Measurements from ENCODE around the gene PCDHB5.
"Not testable (repeated sequence)": the region's sequence is repeated elsewhere in the genome, so short reads cannot be mapped to it uniquely, and the experiment has no call there.

- not testable (repeated sequence) for TF ChIP-seq PPARD (CRISPR knock-in tag; IDR thresholded peaks at IDR 0.05); CTCF (IDR thresholded peaks at IDR 0.05 in 2 of 3, conservative IDR thresholded peaks at IDR 0.05 in 1 of 3; ENCODE audit: insufficient read depth in 2 of 3, low read depth in 1 of 3, low read length in 3 of 3); RB1 (IDR thresholded peaks at IDR 0.05; ENCODE audit: low read depth)
Measured at GRCh38 chr5:141184117-141184855, 49.3 kb downstream of the PCDHB5 start.
